Anterior cingulate cortex (tissue), 58 donors: ENCODE measurements around the gene WHRN.

Experiments used
- DNase-seq, 58 donors: peaks; one replicate each; lab custom pipeline; 2025; lab: John Stamatoyannopoulos, UW

Gene WHRN

GRCh38 chr9:114387680-114388356, 117.5 kb downstream of the WHRN start, which contains the start of gene AKNA:
Gene AKNA, minus strand, starts transcription at chr9:114387982. Its CDS starts 6,649 bp downstream, at chr9:114381333.
- DNase-seq = peak in 56 of 58 donors; percentile 20 to 83 (median 63)

- peak in 37 of 58 donors; percentile 22 to 65 (median 49) for DNase-seq
Measured at GRCh38 chr9:114386886-114387679, 118.2 kb downstream of the WHRN start.

- peak in 1 of 58 donors; percentile 25 for DNase-seq
Measured at GRCh38 chr9:114386361-114386885, 118.8 kb downstream of the WHRN start.

GRCh38 chr9:114385397-114386181, 119.7 kb downstream of the WHRN start:
- DNase-seq = peak in 45 of 58 donors; percentile 12 to 74 (median 37)

GRCh38 chr9:114384836-114385396, 120.4 kb downstream of the WHRN start:
- DNase-seq = no peak

GRCh38 chr9:114384341-114384740, 120.9 kb downstream of the WHRN start:
- no peak for DNase-seq

GRCh38 chr9:114383521-114384231, 121.6 kb downstream of the WHRN start:
- DNase-seq = peak in 7 of 58 donors; percentile 15 to 70 (median 41)

- peak in 15 of 58 donors; percentile 17 to 55 (median 39) for DNase-seq
Measured at GRCh38 chr9:114382699-114383520, 122.4 kb downstream of the WHRN start.

- no peak for DNase-seq
Measured at GRCh38 chr9:114378883-114379282, 126.4 kb downstream of the WHRN start.

- DNase-seq = no peak
Measured at GRCh38 chr9:114378016-114378415, 127.3 kb downstream of the WHRN start.

- DNase-seq = no peak
Measured at GRCh38 chr9:114376586-114377445, 128.5 kb downstream of the WHRN start.

- DNase-seq = no peak
Measured at GRCh38 chr9:114375386-114376175, 129.7 kb downstream of the WHRN start.

- no peak for DNase-seq
Measured at GRCh38 chr9:114374936-114375335, 130.3 kb downstream of the WHRN start.

GRCh38 chr9:114373960-114374730, 131.1 kb downstream of the WHRN start:
- DNase-seq = no peak

GRCh38 chr9:114372921-114373448, 132.3 kb downstream of the WHRN start:
- DNase-seq = peak in 23 of 58 donors; percentile 11 to 70 (median 29)
